GM19099 (cell line): ENCODE results near the gene SH2D1B.

Experiments used
- POLR2A ChIP-seq: IDR thresholded peaks from 3 replicates; pipeline ENCODE4 v1.6.1; 2011; ENCODE audit warnings: low read depth; ENCODE audit not compliant: insufficient read length; ENCODE audit errors: extremely low read depth

SH2D1B gene

GRCh38 chr1:162360237-162360873 is 51.6 kb downstream of the SH2D1B start:
- TF ChIP-seq POLR2A, result no peak

GRCh38 chr1:162359523-162360236 is 52.3 kb downstream of the SH2D1B start:
- TF ChIP-seq POLR2A, result no peak

GRCh38 chr1:162358928-162359327 is 53.0 kb downstream of the SH2D1B start:
- no peak for TF ChIP-seq POLR2A

GRCh38 chr1:162357681-162358266 is 54.2 kb downstream of the SH2D1B start:
- TF ChIP-seq POLR2A, result no peak

- no peak for TF ChIP-seq POLR2A
These were observed 58.2 kb downstream of the SH2D1B start for GRCh38 chr1:162353702-162354101.

GRCh38 chr1:162353078-162353477 is 58.9 kb downstream of the SH2D1B start:
- no peak for TF ChIP-seq POLR2A

- no peak for TF ChIP-seq POLR2A
These were observed 60.6 kb downstream of the SH2D1B start for GRCh38 chr1:162351246-162351842.

GRCh38 chr1:162349635-162350330 is 62.2 kb downstream of the SH2D1B start:
- no peak for TF ChIP-seq POLR2A

GRCh38 chr1:162347281-162347680 is 64.7 kb downstream of the SH2D1B start:
- no peak for TF ChIP-seq POLR2A
